ENCODE data around the gene PILRA. TPM values are rescaled to one million over a fixed set of nuclear protein-coding genes. Genes with fewer than 3 reads are reported as not detected.
"Not testable (repeated sequence)": the region's sequence is repeated elsewhere in the genome, so short reads cannot be mapped to it uniquely, and the experiment has no call there.

The PILRA gene
- total RNA-seq, 1 donor from 2014 or later, result 6.7 TPM

DNA sequence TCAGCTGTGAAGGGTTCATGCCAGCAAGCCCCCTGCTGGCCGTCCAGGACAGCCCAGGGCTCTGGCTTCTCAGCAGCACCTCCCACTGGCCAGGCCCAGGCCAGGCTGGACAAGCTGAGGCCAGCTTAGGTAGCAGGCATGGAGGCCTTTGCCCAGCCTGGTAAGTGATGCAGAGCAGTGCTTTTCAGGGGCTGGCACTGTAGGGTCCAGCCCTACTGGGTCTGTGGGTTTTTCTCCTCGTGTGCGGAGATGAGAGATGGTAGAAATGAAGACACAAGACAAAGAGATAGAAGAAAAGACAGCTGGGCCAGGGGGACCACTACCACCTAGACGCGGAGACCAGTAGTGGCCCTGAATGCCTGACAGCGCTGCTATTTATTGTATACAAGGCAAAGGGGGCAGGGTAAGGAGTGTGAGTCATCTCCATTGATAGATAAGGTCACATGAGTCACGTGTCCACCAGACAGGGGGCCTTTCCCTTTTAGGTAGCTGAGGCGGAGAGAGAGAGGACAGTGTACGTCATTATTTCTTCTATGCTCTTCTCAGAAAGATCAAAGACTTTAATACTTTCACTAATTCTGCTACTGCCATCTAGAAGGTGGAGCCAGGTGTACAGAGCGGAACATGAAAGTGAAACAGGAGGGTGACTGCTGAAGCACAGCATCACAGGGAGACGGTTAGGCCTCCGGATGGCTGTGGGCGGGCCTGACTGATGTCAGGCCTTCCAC lies 28.6 kb upstream of the PILRA start:
- TF ChIP-seq, protein P1, sequence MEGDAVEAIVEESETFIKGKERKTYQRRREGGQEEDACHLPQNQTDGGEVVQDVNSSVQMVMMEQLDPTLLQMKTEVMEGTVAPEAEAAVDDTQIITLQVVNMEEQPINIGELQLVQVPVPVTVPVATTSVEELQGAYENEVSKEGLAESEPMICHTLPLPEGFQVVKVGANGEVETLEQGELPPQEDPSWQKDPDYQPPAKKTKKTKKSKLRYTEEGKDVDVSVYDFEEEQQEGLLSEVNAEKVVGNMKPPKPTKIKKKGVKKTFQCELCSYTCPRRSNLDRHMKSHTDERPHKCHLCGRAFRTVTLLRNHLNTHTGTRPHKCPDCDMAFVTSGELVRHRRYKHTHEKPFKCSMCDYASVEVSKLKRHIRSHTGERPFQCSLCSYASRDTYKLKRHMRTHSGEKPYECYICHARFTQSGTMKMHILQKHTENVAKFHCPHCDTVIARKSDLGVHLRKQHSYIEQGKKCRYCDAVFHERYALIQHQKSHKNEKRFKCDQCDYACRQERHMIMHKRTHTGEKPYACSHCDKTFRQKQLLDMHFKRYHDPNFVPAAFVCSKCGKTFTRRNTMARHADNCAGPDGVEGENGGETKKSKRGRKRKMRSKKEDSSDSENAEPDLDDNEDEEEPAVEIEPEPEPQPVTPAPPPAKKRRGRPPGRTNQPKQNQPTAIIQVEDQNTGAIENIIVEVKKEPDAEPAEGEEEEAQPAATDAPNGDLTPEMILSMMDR (IDR thresholded peaks at IDR 0.05; ENCODE audit: unreplicated experiment), result peak; percentile 38
- peak overlapping the region; percentile 89 for H3K27ac Mint-ChIP-seq
- peaks cover 33% of the 10 kb centered on the region for H3K36me3 Mint-ChIP-seq
- not testable (repeated sequence) for H3K4me3 Mint-ChIP-seq; H3K9me3 Mint-ChIP-seq; H3K27me3 Mint-ChIP-seq (ENCODE audit: low read depth); DNase-seq (ENCODE audit: low spot score in 2 of 2, unreplicated experiment in 2 of 2); H3K4me1 Mint-ChIP-seq

DNA sequence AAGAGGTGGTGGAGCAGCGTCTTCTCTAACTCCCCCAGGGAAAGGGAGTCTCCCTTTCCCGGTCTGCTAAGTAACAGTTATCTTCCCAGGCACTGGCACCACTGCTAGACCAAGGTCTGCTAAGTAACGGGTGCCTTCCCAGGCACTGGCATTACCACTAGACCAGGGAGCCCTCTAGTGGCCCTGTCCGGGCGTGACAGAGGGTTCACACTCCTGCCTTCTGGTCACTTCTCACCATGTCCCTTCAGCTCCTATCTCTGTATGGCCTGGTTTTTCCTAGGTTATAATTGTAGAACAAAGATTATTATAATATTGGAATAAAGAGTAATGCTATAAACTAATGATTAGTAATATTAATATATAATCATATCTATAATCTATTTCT lies 28.0 kb upstream of the PILRA start:
- H3K36me3 Mint-ChIP-seq, result peaks cover 35% of the 10 kb centered on the region
- not testable (repeated sequence) for H3K9me3 Mint-ChIP-seq; H3K4me3 Mint-ChIP-seq; H3K27ac Mint-ChIP-seq; H3K4me1 Mint-ChIP-seq; H3K27me3 Mint-ChIP-seq (ENCODE audit: low read depth)
- TF ChIP-seq, protein P1 (IDR thresholded peaks at IDR 0.05; ENCODE audit: unreplicated experiment), result peak; percentile 32
- DNase-seq (ENCODE audit: low spot score in 2 of 2, unreplicated experiment in 2 of 2), result peak in 1 of 2 experiments; percentile 70

DNA sequence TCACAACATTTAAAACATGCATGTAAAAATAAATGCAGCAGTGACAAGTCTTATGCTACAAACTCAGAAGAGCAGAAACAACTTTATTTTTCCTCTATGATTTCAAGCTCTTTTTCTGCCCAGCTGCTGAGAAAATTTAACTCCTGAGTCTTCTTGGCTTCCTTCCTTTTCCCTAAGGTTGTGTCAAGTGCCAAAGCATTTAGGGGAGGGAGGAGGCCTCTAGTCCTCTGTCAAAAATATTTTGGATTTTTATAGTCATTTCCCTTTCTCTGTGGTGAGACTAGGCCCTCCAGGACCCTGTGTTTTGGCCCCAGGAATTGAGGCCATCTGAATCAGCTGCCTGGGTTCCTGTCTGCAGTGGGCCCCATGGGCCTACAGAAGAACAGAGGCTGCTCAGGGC lies 26.4 kb upstream of the PILRA start:
- Mint-ChIP-seq H3K27ac (no peak overlapping the region), H3K36me3 (peaks cover 35% of the 10 kb centered on the region), H3K4me1 (peaks cover 6% of the 10 kb centered on the region), H3K9me3 (no peaks in the 10 kb centered on the region), H3K27me3 (ENCODE audit: low read depth) (no peaks in the 10 kb centered on the region), H3K4me3 (no peak overlapping the region)
- no peak for DNase-seq (ENCODE audit: low spot score in 2 of 2, unreplicated experiment in 2 of 2)
- TF ChIP-seq, protein P1 (IDR thresholded peaks at IDR 0.05; ENCODE audit: unreplicated experiment), result no peak

DNA sequence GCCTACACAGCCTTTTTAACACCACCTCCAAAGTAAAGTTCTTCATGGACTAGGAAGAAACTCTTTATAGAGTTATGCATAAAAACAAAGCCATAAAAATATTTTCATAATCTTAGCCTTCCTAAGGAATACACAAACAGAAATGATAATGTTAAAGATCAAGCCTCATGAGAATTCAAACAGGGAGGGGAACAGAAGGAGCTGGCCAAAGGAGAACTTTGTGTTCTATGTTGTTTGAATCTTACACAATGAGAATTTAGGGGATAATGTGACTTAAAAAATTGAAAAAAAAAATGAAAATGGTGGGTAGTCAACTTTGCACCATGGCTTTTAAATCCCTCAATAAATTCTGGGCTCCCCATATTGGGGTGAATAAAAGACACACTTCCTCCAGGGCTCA lies 24.5 kb upstream of the PILRA start:
- Mint-ChIP-seq H3K9me3 (no peaks in the 10 kb centered on the region), H3K36me3 (peaks cover 29% of the 10 kb centered on the region), H3K27ac (no peak overlapping the region), H3K4me1 (peaks cover 6% of the 10 kb centered on the region), H3K27me3 (ENCODE audit: low read depth) (no peaks in the 10 kb centered on the region), H3K4me3 (no peak overlapping the region)
- DNase-seq (ENCODE audit: low spot score in 2 of 2, unreplicated experiment in 2 of 2), result no peak
- TF ChIP-seq, protein P1 (IDR thresholded peaks at IDR 0.05; ENCODE audit: unreplicated experiment), result no peak

DNA sequence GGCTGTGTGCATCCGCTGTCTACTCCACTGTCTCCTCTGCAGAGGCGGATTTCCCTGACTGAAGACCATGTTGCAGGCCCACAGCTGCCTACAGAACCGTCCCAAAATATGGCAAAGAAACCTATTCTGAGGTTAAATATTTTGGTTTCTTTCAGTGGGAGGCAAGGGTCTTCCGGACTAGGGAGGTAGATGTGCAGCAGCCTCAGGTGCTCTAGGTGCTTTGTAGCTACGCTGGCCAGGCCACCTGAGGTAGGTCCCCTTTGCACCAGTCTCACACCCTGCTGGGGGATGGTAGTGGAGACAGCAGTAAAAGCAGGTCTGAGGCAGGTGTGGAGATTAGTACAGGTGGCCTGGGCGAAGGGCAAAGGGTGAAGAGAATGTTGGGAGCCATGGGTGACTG lies 23.5 kb upstream of the PILRA start:
- H3K36me3 Mint-ChIP-seq, result peaks cover 27% of the 10 kb centered on the region
- H3K27me3 Mint-ChIP-seq (ENCODE audit: low read depth), result no peaks in the 10 kb centered on the region
- DNase-seq (ENCODE audit: low spot score in 2 of 2, unreplicated experiment in 2 of 2), result no peak
- no peak overlapping the region for H3K4me3 Mint-ChIP-seq
- H3K4me1 Mint-ChIP-seq, result peaks cover 2% of the 10 kb centered on the region
- TF ChIP-seq, protein P1 (IDR thresholded peaks at IDR 0.05; ENCODE audit: unreplicated experiment), result no peak
- H3K9me3 Mint-ChIP-seq, result no peaks in the 10 kb centered on the region
- H3K27ac Mint-ChIP-seq, result no peak overlapping the region
